ENCODE results near the gene INO80B.
A peak's percentile ranks its signal among the peaks of the same experiment; 100 is the strongest.
"Not testable (repeated sequence)": the region's sequence is repeated elsewhere in the genome, so short reads cannot be mapped to it uniquely, and the experiment has no call there.

The INO80B gene

DNA sequence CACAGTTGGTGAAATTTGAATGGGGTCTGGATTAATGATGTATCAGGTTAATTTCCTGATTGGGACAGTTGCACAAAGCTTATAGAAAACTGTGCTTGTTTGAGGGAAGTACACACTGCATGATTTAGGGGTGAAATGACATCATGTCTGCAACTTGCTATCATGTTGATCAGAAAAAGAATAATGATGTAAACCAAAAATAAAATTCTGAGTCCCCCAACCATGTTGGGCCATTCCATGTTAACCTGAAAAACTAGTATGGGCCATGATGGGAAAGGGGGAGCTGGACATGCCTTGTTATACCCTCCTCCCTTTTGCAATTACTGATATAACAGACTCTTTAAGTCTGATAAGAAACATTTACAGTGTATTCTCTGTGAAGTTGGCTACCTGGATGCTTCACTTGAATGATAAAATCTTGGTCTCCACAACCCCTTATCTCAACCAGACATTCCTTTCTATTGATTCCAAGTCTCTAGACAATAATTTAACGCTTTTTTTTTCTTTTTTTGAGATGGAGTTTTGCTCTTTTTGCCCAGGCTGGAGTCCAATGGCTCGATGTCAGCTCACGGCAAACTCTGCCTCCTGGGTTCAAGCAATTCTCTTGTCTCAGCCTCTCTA, 4.2 kb upstream of the INO80B start:
- no peak for DNase-seq

GRCh38 chr2:74457129-74457548, 2.3 kb downstream of the INO80B start:
- no peak for DNase-seq

DNA sequence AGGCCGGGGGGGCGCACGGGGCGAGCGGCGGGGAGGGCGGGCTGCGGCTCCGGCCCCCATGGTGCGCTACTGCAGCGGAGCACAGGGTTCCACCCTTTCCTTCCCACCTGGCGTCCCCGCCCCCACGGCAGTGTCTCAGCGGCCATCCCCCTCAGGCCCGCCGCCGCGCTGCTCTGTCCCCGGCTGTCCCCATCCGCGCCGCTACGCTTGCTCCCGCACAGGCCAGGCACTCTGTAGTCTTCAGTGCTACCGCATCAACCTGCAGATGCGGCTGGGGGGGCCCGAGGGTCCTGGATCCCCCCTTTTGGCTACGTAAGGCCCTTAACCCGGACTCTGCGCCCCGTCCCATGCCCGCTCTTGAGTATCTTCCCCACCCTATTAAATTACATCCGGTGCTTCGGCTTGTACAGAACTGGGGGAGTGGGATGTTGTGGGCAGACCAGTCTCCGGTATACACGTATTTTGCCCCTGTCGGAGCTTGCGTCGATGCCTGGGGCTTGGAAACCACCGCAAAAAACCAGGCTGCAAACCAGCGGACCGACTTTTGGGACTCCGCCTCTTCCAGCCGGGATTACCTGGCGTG, 2.8 kb downstream of the INO80B start:
- DNase-seq, result peak; percentile 64 to 84 (median 71)

GRCh38 chr2:74458132-74458937, 3.4 kb downstream of the INO80B start, which contains the start of gene WBP1:
WBP1 (plus strand) TSS chr2:74458438; CDS start chr2:74458603, 165 bp downstream.
- DNase-seq, result peak; percentile 97 to 100 (median 99)

GRCh38 chr2:74458938-74459363, 4.1 kb downstream of the INO80B start:
- DNase-seq, result no peak

DNA sequence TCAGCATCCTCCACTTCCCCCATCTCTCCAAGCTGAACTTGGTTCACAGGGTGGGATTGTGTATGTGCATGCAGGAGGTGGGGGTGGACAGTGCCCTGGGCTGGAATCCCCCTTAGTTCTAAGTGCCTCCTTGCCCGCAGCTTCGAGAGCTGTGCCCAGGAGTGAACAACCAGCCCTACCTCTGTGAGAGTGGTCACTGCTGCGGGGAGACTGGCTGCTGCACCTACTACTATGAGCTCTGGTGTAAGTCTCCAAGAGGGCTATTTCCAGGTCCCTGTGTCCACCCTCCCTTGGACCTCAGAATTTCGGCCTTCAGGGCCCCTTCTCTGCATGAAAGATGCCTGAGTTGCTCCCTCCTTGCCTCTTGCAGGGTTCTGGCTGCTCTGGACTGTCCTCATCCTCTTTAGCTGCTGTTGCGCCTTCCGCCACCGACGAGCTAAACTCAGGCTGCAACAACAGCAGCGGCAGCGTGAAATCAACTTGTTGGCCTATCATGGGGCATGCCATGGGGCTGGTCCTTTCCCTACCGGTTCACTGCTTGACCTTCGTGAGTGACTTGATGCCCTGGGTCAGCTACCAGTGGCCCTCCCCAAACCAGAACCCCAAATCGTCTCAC, 4.7 kb downstream of the INO80B start:
- DNase-seq, result not testable (repeated sequence)

GRCh38 chr2:74460187-74460586, 5.3 kb downstream of the INO80B start:
- DNase-seq, result not testable (repeated sequence)

DNA sequence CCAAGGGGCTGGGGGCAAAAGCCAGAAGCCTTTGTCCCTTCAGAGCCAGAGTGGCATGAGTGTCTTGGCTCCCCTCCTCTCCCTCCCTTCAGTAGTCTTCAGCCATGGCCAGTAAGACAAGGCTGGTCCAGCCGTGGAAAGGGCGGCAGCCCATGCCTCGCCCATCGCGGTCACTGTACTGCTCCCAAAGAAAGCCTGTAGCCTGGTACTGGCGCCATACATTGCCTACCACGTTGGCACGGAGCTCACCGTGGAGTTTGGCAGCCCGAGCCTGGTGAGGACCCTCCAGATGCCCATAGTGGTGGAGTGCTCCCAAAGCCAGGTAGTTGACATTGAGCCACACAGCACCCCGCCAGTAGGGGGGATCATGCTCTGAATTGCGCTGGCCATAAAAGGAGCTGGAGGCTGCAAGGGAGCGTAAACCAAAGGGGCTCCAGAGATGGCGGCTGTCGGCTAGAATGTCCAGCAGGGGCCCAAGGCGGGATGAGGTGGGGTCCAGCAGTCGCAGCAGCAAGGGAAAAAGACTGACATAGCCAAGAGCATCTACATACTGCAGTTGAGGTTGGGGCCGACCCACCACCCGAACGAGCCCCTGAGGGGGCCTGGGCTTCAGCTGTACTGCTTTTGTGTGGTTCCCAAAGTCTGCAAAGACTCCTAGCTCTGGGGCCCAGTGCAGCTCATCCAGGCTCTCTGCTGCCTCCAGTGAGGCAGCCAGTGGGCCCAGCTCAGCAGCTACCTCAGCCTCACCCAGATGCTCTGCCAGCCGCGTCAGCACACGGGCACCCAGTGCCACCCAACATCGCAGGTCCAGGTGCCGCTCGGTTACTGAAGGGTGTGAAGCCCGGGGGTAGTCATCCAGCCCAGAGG, 6.5 kb downstream of the INO80B start:
- DNase-seq, result no peak

- DNase-seq, result no peak
Observed at GRCh38 chr2:74462054-74462785, 7.3 kb downstream of the INO80B start.

- no peak for DNase-seq
Observed at GRCh38 chr2:74462786-74463105, 7.9 kb downstream of the INO80B start.

- no peak for DNase-seq
Observed at GRCh38 chr2:74464406-74464805, 9.5 kb downstream of the INO80B start.

- DNase-seq, result not testable (repeated sequence)
Observed at GRCh38 chr2:74470742-74471141, 15.9 kb downstream of the INO80B start.

DNA sequence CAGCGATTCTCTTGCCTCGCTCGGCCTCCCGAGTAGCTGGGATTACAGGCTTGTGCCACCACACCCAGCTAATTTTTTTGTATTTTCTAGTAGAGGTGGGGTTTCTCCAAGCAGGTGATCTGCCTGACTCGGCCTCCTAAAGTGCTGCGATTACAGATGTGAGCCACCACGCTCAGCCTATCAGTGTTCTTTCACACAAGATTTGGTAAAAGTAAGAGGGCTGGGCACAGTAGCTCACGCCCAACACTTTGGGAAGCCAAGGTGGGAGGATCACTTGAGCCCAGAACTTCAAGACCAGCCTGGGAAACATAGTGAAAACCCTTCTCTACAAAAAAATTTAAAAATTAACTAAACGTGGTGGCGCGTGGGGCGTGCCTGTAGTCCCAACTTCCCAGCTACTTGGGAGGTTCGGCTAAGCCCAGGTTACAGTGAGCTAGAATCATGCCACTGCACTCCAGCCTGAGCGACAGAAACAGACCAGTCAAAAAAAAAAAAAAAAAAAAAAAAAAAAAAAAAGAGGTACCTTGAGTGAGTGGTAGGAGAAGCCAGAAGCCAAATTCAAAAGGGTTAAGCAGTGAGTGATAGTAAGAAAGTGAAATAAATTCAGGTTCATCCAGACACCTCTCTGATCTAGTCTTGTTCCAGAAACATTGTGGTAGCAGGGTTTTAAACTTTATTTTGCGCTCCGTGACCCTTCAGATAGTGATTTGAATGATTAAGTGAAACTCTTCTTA, 16.6 kb downstream of the INO80B start:
- DNase-seq, result no peak

DNA sequence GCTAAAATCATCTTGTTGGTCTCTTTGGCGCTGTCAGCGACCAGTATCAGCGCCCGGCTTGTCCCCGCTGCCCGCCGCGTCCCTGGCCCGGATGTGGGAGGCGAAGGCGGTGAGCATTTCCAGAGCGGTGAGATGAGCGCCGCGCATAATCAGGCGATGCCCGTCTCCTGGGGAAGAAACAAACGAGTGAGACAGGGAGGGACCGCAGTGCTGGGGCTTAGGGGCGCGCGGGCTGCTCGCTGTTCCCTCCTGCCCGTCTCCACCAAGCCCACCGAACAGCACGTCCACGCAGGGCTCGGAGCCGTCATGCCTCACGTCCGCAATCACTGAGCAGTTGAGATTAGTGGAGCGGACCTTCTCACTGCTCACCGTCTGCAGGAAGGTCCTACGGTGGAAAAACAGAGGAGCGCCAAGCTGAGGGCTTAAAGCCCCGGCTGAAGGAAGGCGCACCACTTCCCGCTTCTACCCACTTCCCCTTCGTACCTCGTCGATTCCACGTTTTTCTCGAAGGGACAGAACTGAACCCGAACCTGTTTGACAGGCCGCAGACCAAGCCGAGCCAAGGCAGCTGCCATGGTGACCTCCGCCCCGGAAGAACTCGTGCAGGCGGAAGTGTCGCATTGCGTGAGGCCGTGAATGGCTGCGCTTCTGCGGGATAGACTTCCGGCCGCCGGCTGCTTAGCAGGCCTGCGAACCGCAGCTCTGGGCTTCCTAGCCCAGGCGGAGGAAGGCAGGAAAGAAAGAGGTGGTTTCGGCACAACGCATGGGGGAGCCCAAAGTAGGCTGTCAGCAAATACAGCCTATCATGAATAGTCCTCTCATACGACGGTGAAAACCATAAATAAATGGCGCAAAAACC, 17.4 kb downstream of the INO80B start, which contains the start of gene MRPL53:
Gene MRPL53, minus strand, starts transcription at position 595 of the 859 bp plus-strand sequence. Its CDS starts 20 bp downstream, at position 575.
- DNase-seq, result peak; percentile 92 to 97 (median 96)

DNA sequence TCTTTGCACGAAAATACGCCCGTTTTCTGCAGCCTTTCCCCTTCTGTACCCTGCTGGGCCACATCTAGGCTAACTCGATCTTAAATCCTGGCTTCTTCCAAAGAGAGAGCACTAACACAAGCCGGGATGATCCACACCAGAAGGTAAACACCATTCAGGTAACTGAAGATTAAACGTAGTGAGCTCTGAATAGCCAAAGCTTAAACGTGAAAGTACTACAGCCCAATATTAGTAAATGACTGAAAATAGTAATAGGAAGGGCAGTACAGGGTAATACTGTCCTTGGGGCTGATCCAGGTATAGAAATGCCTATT, 18.0 kb downstream of the INO80B start:
- DNase-seq, result no peak

- no peak for DNase-seq
Observed at GRCh38 chr2:74474481-74474880, 19.6 kb downstream of the INO80B start.

DNA sequence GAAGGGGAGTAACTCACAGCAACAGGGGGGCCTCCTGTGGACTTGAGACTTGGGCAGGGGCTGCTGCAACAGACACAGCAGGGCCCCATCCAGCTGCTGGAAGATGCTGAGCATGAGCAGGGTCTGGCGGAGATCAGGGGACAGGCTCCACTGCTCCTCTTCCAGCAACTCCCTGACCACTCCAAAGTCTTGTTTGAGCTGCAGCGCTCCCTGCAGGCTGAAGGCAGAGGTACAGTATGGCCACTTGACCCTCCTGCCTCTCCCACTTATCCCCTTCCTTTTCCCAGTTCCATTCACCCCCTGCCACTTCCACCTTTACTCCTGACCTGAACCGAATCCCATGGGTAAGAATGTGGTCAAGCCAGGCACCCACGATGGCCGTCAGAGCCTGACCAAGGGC, 20.0 kb downstream of the INO80B start:
- DNase-seq, result no peak

DNA sequence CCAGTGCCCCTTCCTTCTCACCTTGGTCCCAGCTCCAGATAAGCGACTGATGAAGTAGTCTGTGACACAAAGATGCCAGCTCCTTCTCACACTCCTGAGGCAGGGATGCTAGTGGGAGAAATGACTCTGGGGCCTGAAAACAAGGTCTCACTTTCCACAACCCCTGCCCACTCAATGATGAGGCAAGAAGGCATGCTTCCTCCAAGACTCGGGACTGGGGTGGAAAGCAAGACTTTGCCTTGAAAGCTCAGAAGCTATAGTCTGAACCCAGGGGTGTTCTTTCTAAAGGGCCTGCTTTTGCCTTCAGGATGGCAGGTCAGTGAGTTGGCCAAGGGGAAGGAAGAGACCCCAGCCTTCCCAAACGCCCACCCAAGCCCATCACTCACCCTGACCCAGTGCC, 26.5 kb downstream of the INO80B start:
- no peak for DNase-seq

DNA sequence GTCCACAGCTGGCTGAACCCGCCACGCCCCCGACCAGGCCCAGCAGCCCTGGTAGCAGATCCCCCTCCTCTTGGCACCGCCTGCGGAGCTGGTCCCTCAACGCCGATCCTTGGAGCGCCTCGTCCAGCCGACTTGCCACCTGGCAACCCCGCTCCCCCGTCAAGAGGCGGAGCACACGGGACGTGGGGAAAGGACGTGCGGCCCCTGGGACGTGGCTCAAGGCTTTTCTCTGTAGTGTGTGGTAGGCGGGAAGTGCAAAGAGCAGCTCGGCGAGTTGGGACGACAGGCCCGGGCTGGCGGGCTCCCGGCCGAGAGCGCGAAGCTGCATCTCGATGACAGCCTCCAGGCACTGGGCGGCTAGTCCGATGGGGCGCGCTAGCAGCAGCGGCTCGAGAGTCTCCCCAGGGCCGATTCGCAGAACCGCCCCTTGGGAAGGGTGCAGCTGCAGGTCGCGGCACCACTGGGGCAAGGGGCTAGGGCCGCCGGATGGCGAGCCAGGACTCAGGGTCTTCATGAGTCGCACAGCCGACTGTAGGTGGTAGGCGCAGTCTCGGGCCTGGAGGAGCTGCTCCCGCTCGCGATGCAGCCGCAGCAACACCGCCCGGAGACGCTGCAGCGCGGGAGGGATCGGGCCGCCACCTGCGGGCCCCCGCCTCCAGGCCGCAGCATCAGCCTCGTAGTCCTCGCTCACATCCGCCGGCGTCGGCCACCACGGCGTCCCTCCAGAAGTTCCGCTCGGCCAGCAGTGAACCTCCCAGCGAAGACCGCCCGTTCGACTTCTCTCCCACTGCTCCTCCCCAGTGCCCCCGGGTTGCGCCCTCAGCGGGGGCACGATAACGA, 27.3 kb downstream of the INO80B start:
- peak; percentile 27 to 68 (median 39) for DNase-seq
